HUES6 (cell line): ENCODE measurements around the gene CD28.

ENCODE experiments used
- H3K27ac ChIP-seq: 2 replicates; pipeline ENCODE4 v1.7.0; 2013; ENCODE audit warnings: low read depth, mild to moderate bottlenecking, low read length, inconsistent platforms
- H3K27me3 ChIP-seq: 2 replicates; pipeline ENCODE4 v1.6.1; 2013; ENCODE audit warnings: low read length; ENCODE audit not compliant: control insufficient read depth, insufficient read depth
- H3K36me3 ChIP-seq: 2 replicates; pipeline ENCODE4 v1.6.1; 2013; ENCODE audit warnings: low read length; ENCODE audit not compliant: control insufficient read depth, insufficient read depth
- H3K4me1 ChIP-seq: 2 replicates; pipeline ENCODE4 v1.6.1; 2013; ENCODE audit warnings: low read length; ENCODE audit not compliant: control insufficient read depth, insufficient read depth
- H3K4me3 ChIP-seq: 2 replicates; pipeline ENCODE4 v1.5.1; 2013; ENCODE audit warnings: low read depth, low read length
- H3K9ac ChIP-seq: one replicate; pipeline ENCODE4 v1.6.1; 2013; ENCODE audit warnings: mild to moderate bottlenecking, low read length
- H3K9me3 ChIP-seq: 2 replicates; pipeline ENCODE4 v1.6.1; 2013; ENCODE audit warnings: low read depth, low read length; ENCODE audit not compliant: control insufficient read depth, insufficient read depth

CD28 gene

GRCh38 chr2:203732953-203733510 lies 26.6 kb downstream of the CD28 start:
- Histone ChIP-seq H3K4me3 (no peak overlapping the region), H3K36me3 (no peaks in the 10 kb centered on the region), H3K27me3 (no peaks in the 10 kb centered on the region), H3K27ac (no peak overlapping the region), H3K9me3 (no peaks in the 10 kb centered on the region), H3K9ac (no peak overlapping the region), H3K4me1 (peaks cover 12% of the 10 kb centered on the region)

GRCh38 chr2:203733684-203734083 lies 27.2 kb downstream of the CD28 start:
- H3K36me3 ChIP-seq = no peaks in the 10 kb centered on the region
- H3K27me3 ChIP-seq = no peaks in the 10 kb centered on the region
- no peak overlapping the region for H3K4me3 ChIP-seq
- H3K4me1 ChIP-seq = peaks cover 12% of the 10 kb centered on the region
- no peaks in the 10 kb centered on the region for H3K9me3 ChIP-seq
- no peak overlapping the region for H3K27ac ChIP-seq
- H3K9ac ChIP-seq = no peak overlapping the region

- Histone ChIP-seq H3K27ac (no peak overlapping the region), H3K9me3 (no peaks in the 10 kb centered on the region), H3K27me3 (no peaks in the 10 kb centered on the region), H3K36me3 (no peaks in the 10 kb centered on the region), H3K9ac (no peak overlapping the region), H3K4me3 (no peak overlapping the region), H3K4me1 (peaks cover 12% of the 10 kb centered on the region)
Observed at GRCh38 chr2:203734276-203734983, 28.0 kb downstream of the CD28 start.

GRCh38 chr2:203737360-203737759 lies 30.9 kb downstream of the CD28 start:
- Histone ChIP-seq H3K9me3 (no peaks in the 10 kb centered on the region), H3K4me1 (peaks cover 12% of the 10 kb centered on the region), H3K36me3 (no peaks in the 10 kb centered on the region), H3K27ac (no peak overlapping the region), H3K4me3 (no peak overlapping the region), H3K9ac (no peak overlapping the region), H3K27me3 (no peaks in the 10 kb centered on the region)

- Histone ChIP-seq H3K9me3 (no peaks in the 10 kb centered on the region), H3K4me1 (peaks cover 4% of the 10 kb centered on the region), H3K27ac (no peak overlapping the region), H3K9ac (no peak overlapping the region), H3K27me3 (no peaks in the 10 kb centered on the region), H3K4me3 (no peak overlapping the region), H3K36me3 (no peaks in the 10 kb centered on the region)
Observed at GRCh38 chr2:203739351-203739750, 32.9 kb downstream of the CD28 start.

- no peak overlapping the region for H3K27ac ChIP-seq
- H3K9ac ChIP-seq = no peak overlapping the region
- H3K27me3 ChIP-seq = no peaks in the 10 kb centered on the region
- H3K36me3 ChIP-seq = no peaks in the 10 kb centered on the region
- no peaks in the 10 kb centered on the region for H3K4me1 ChIP-seq
- no peaks in the 10 kb centered on the region for H3K9me3 ChIP-seq
- H3K4me3 ChIP-seq = no peak overlapping the region
Observed at GRCh38 chr2:203740871-203741281, 34.4 kb downstream of the CD28 start.

GRCh38 chr2:203741566-203741965 lies 35.1 kb downstream of the CD28 start:
- no peaks in the 10 kb centered on the region for H3K4me1 ChIP-seq
- no peak overlapping the region for H3K9ac ChIP-seq
- H3K27me3 ChIP-seq = no peaks in the 10 kb centered on the region
- H3K9me3 ChIP-seq = no peaks in the 10 kb centered on the region
- no peaks in the 10 kb centered on the region for H3K36me3 ChIP-seq
- no peak overlapping the region for H3K4me3 ChIP-seq
- no peak overlapping the region for H3K27ac ChIP-seq

- H3K36me3 ChIP-seq = no peaks in the 10 kb centered on the region
- no peak overlapping the region for H3K27ac ChIP-seq
- H3K4me1 ChIP-seq = no peaks in the 10 kb centered on the region
- no peak overlapping the region for H3K4me3 ChIP-seq
- H3K9ac ChIP-seq = no peak overlapping the region
- no peaks in the 10 kb centered on the region for H3K27me3 ChIP-seq
- H3K9me3 ChIP-seq = no peaks in the 10 kb centered on the region
Observed at GRCh38 chr2:203743441-203743981, 37.1 kb downstream of the CD28 start.

GRCh38 chr2:203744091-203744490 lies 37.7 kb downstream of the CD28 start:
- Histone ChIP-seq H3K27ac (no peak overlapping the region), H3K36me3 (no peaks in the 10 kb centered on the region), H3K4me1 (no peaks in the 10 kb centered on the region), H3K27me3 (no peaks in the 10 kb centered on the region), H3K9ac (no peak overlapping the region), H3K9me3 (no peaks in the 10 kb centered on the region), H3K4me3 (no peak overlapping the region)

- Histone ChIP-seq H3K27me3 (no peaks in the 10 kb centered on the region), H3K4me3 (no peak overlapping the region), H3K4me1 (no peaks in the 10 kb centered on the region), H3K9ac (no peak overlapping the region), H3K27ac (no peak overlapping the region), H3K9me3 (no peaks in the 10 kb centered on the region), H3K36me3 (no peaks in the 10 kb centered on the region)
Observed at GRCh38 chr2:203745267-203745666, 38.8 kb downstream of the CD28 start.

- no peaks in the 10 kb centered on the region for H3K4me1 ChIP-seq
- H3K4me3 ChIP-seq = no peak overlapping the region
- H3K9ac ChIP-seq = no peak overlapping the region
- H3K36me3 ChIP-seq = no peaks in the 10 kb centered on the region
- H3K27ac ChIP-seq = no peak overlapping the region
- H3K27me3 ChIP-seq = no peaks in the 10 kb centered on the region
- no peaks in the 10 kb centered on the region for H3K9me3 ChIP-seq
Observed at GRCh38 chr2:203748331-203749126, 42.1 kb downstream of the CD28 start.
